GM19351 (cell line): ENCODE results near the gene C1orf122.

Source experiments
- ATAC-seq: cut with Tn5 transposase; IDR thresholded peaks from one replicate; pipeline ENCODE4 v1.9.1; 2021; ENCODE audit warnings: mild to moderate bottlenecking, moderate library complexity; ENCODE audit not compliant: unreplicated experiment

The C1orf122 gene

DNA sequence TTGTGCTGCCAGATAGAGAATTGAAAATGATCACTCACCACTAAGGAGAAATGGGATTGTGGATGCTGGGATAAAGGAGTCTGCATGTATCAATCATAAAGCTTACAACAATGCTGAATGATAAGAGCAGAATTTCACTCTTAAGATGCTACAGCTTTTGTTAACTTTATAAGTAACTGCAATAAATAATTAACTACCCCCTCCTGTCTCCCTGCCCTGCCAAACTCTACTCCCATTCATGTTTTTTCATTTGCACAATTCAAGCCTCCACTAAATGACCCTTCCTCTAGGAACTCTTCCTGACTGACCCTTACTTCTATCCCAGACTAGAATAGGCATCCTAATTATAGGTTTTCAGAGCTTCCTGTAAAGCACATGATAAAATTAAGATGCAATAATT lies 36.9 kb downstream of the C1orf122 start:
- no peak for ATAC-seq

GRCh38 chr1:37845049-37845646 lies 37.6 kb downstream of the C1orf122 start:
- ATAC-seq = no peak

DNA sequence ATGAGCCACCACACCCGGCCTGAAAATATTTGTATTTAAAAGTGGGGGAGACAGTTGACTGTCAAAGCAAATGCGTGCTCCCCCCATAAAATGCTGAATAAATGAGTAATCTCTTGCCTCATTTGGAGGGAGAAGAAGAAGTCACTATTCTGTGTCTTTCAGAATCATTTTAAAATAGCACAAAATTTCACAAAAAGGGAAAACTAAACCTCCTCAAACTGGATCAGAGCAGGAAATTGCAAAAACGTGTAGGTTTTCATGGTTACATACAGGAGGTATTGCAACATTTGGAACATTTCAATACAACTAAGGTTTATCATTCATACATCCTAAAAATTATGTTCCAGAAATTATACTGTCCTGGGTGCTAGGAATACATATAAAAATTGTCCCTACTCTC lies 38.2 kb downstream of the C1orf122 start:
- no peak for ATAC-seq

DNA sequence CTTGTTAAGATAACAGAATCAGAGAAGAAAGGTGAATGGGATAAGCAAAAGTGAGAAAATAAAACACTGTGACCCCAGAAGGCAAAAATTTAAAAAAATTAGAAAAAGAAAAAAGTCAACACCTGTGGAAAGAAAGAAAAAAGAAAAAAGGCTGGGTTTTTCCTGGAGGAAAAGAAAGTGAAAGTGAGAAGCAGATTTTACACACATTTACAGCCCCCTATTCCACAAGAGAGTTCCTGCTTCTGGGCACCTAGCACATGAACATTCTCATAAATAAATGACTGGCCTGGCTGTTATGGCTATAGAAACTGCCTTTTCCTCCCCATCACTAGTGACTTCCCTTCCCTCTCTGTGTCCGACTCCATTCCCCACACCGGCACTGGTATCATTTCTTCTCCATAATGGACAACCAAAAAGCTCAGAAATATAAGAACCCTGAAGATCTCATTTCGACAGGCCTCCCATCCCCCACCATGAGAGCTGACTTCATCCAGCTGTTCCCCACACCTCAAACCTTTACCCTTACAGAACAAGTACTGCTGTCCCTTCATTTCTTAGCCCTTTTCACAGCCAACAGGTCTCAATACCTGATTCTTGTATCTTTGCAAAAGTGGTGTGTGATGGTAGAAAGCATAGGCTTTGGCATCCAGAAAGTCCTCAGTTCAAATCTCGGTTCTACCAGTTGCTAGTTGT lies 39.2 kb downstream of the C1orf122 start:
- ATAC-seq = no peak

DNA sequence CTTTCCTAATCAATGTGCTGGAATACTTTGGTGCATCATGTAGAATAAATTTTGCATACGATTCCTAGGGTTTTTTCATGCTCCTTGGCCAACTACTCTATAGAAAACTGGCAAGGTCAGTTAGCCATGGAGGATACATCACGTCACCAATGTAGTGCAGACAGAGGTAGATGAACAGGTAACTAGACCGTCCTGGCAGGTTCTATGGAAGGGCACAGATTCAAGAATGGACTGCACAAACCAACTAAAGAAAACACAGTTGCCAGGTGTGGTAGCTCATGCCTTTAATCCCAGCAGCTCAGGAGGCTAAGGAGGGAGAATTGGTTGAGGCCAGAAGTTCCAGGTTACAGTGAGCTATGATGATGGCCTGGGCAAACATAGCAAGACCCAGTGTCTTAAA lies 41.9 kb downstream of the C1orf122 start:
- ATAC-seq = no peak

GRCh38 chr1:37850352-37850955 lies 42.9 kb downstream of the C1orf122 start:
- ATAC-seq = no peak

- no peak for ATAC-seq
Observed at GRCh38 chr1:37851262-37851661, 43.7 kb downstream of the C1orf122 start.

DNA sequence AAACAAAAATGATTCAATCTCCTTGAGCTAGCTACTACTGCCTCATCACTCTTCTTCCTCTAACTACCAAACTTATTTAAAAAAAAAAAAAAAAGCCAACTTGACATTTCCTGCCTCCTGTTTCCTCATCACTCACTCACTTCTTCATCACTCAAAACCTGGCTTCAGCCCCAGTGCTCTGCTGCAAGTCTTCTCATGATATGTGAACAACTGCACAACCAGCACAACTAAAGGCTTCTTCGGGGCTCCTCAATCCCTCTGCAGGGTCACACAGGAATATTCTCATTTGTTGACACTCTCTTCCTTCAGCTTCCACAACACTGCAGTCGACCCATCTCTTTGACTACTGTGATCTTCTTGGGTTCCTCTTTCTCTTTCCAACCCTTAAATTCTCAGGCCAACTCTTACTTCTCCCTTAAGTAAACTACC lies 44.2 kb downstream of the C1orf122 start:
- no peak for ATAC-seq

DNA sequence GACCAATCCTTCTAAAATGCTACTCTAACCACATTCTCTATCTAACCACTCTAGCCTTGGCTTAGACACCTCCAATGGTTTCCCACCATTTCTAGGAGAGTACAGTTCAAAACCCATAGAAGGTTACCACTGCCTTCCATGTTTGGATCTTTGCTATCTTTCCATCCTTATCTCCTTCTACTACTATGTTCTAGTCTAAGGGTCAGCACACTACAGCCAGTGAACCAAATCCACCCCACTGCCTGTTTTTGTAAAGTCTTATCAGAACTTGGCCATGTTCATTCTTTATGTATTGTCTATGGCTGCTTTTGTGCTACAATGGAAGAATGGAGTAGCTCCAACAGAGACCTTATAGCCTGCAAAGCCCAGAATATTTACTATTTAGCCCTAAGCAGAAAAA lies 45.6 kb downstream of the C1orf122 start:
- ATAC-seq = no peak

- no peak for ATAC-seq
Observed at GRCh38 chr1:37854406-37854805, 46.8 kb downstream of the C1orf122 start.
